A549 (cell line): ENCODE results near the gene SFRP5.

Experiments used
- HDAC2 ChIP-seq: fragments of 200-600 bp; sonication (generic); IDR thresholded peaks from 2 replicates; pipeline ENCODE4 v1.6.1; 2016
- JUNB ChIP-seq: fragments of >200 bp; sonication (Bioruptor Twin); formaldehyde crosslinking; IDR thresholded peaks from 2 replicates; pipeline ENCODE4 v1.6.1; 2016
- KDM5A ChIP-seq: fragments of 200-600 bp; sonication (generic); IDR thresholded peaks from 2 replicates; pipeline ENCODE4 v1.6.1; 2016; ENCODE audit warnings: antibody characterized with exemption, mild to moderate bottlenecking
- POLR2A ChIP-seq: IDR thresholded peaks from 2 replicates; pipeline ENCODE4 v1.6.1; 2012; ENCODE audit warnings: mild to moderate bottlenecking, low read length
- RARB ChIP-seq: fragments of 250-450 bp; sonication (Bioruptor Pico); IDR thresholded peaks from 2 replicates; pipeline ENCODE4 v1.8.0; 2021; ENCODE audit warnings: mild to moderate bottlenecking, moderate library complexity
- RCOR1 ChIP-seq: fragments of 150-350 bp; IDR thresholded peaks from 2 replicates; pipeline ENCODE4 v1.6.1; 2014; ENCODE audit warnings: antibody characterized with exemption, low read length, low read depth
- TF ChIP-seq, protein P1 (sequence below): IDR thresholded peaks from 2 replicates; pipeline ENCODE4 v1.6.1; 2012
- TF ChIP-seq, protein P2 (sequence below): fragments of >200 bp; sonication (Bioruptor Twin); formaldehyde crosslinking; IDR thresholded peaks from 3 replicates; pipeline ENCODE4 v1.5.1; 2016
- TF ChIP-seq, protein P3 (sequence below): fragments of 250-450 bp; sonication (Bioruptor Pico); IDR thresholded peaks from 2 replicates; pipeline ENCODE4 v1.5.0; 2021; ENCODE audit warnings: mild to moderate bottlenecking, moderate library complexity, borderline replicate concordance

DNA sequence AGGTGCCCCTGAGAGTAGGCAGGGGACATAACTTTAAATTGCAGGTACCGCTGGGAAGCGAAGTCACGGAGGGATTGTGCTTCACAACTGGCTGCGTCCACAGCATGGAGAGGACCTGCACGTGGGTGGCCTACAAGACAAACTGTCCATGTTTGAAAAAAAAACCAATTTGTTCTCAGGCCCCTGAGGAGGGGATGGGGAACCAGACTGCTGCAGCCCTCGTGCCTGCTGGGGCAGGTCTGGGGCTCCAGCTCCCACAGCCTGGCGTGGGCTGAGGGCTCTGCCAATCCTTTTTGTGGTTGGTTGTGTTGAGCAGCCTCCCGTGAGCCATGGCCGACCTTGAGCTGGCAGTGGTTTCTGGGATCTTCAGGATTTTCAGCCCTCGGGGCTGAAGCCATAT, 9.7 kb downstream of the SFRP5 start:
- TF ChIP-seq, protein P1, sequence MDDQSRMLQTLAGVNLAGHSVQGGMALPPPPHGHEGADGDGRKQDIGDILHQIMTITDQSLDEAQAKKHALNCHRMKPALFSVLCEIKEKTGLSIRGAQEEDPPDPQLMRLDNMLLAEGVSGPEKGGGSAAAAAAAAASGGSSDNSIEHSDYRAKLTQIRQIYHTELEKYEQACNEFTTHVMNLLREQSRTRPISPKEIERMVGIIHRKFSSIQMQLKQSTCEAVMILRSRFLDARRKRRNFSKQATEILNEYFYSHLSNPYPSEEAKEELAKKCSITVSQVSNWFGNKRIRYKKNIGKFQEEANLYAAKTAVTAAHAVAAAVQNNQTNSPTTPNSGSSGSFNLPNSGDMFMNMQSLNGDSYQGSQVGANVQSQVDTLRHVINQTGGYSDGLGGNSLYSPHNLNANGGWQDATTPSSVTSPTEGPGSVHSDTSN, result no peak
- TF ChIP-seq POLR2A (no peak), HDAC2 (no peak), RCOR1 (no peak), KDM5A (no peak), RARB (CRISPR knock-in tag) (no peak), JUNB (no peak)
- TF ChIP-seq, protein P2, sequence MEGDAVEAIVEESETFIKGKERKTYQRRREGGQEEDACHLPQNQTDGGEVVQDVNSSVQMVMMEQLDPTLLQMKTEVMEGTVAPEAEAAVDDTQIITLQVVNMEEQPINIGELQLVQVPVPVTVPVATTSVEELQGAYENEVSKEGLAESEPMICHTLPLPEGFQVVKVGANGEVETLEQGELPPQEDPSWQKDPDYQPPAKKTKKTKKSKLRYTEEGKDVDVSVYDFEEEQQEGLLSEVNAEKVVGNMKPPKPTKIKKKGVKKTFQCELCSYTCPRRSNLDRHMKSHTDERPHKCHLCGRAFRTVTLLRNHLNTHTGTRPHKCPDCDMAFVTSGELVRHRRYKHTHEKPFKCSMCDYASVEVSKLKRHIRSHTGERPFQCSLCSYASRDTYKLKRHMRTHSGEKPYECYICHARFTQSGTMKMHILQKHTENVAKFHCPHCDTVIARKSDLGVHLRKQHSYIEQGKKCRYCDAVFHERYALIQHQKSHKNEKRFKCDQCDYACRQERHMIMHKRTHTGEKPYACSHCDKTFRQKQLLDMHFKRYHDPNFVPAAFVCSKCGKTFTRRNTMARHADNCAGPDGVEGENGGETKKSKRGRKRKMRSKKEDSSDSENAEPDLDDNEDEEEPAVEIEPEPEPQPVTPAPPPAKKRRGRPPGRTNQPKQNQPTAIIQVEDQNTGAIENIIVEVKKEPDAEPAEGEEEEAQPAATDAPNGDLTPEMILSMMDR, result no peak
- TF ChIP-seq, protein P3, sequence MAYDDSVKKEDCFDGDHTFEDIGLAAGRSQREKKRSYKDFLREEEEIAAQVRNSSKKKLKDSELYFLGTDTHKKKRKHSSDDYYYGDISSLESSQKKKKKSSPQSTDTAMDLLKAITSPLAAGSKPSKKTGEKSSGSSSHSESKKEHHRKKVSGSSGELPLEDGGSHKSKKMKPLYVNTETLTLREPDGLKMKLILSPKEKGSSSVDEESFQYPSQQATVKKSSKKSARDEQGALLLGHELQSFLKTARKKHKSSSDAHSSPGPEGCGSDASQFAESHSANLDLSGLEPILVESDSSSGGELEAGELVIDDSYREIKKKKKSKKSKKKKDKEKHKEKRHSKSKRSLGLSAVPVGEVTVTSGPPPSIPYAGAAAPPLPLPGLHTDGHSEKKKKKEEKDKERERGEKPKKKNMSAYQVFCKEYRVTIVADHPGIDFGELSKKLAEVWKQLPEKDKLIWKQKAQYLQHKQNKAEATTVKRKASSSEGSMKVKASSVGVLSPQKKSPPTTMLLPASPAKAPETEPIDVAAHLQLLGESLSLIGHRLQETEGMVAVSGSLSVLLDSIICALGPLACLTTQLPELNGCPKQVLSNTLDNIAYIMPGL (CRISPR knock-in tag), result no peak
